NCI-H2029 treated with DMSO at 0.1 percent for 48 hours (cell line): ENCODE results near the gene EDC4.
"Not testable (repeated sequence)": the region's sequence is repeated elsewhere in the genome, so short reads cannot be mapped to it uniquely, and the experiment has no call there.

Source experiments
- DNase-seq: peaks from one replicate; lab custom pipeline; 2025; lab: John Stamatoyannopoulos, UW

EDC4 gene

DNA sequence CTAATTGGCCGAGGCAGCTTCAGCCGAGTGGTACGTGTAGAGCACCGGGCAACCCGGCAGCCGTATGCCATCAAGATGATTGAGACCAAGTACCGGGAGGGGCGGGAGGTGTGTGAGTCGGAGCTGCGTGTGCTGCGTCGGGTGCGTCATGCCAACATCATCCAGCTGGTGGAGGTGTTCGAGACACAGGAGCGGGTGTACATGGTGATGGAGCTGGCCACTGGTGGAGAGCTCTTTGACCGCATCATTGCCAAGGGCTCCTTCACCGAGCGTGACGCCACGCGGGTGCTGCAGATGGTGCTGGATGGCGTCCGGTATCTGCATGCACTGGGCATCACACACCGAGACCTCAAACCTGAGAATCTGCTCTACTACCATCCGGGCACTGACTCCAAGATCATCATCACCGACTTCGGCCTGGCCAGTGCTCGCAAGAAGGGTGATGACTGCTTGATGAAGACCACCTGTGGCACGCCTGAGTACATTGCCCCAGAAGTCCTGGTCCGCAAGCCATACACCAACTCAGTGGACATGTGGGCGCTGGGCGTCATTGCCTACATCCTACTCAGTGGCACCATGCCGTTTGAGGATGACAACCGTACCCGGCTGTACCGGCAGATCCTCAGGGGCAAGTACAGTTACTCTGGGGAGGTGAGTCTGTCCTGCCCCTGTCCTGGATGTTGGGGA lies 36.3 kb downstream of the EDC4 start:
- DNase-seq: no peak

DNA sequence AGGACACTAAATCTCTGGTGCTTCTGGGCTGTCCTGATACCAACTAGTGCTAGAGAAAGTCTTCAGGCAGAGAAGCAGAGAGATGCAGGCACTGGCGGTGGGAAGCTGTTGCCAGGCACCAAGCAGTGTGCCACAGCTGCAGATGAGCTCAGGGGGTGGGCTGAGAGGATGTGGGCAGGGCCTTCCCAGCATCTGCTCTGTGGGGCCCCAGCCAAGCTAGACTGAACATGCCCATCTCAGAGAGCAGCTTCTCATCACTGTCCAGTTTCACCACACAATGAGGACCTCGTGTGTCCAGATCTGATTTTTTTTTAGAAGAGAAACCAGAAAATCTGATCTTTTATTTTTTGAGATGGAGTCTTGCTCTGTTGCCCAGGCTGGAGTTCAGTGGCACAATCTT lies 37.3 kb downstream of the EDC4 start:
- no peak for DNase-seq

DNA sequence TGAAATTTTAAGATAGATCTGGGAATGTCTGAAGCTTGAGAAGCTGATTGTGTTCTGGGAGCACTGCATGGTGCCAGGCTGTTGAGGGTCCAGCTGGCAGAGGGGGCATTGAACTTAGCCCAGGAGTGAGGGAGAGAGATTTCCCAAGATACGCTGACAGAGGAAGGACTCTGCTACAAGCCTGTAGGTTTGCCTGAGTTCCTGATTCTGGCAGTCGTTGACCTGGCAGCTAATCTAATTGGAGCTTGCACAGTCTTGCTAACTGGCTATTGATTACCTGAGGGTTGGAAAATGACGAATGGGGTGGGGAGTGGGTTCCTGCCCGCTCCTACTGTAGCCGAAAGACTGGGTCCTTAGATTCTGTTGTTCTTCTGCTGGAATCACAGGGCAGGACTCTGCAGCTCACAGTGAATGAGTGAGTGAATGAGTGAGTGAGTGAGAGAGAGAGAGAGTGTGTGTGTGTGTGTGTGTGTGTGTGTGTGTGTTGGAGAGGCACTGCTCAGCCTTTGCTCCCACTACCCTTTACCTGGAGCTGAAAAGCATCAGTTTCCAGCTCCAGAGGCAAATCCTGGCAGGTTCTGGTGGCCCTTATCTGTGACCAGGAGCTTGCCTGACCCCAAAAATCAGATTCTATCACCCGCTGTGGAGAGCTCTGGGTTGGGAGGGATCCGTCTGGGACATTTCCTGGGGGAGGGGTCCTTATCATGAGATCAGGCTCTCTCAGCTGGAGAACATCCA lies 42.1 kb downstream of the EDC4 start:
- no peak for DNase-seq

DNA sequence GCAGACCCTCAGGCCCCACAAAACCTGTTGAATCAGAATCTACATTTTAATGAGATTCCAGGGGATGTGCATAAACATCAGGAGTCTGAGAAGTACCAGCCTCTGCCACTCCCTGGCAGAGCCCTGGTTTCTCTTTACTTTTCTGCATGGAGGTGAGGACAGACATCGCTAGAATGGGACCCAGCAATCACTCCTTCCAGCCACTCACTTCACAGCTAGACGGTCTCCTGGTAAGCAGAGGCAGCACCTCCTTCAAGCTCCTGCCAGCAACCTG lies 42.6 kb downstream of the EDC4 start:
- not testable (repeated sequence) for DNase-seq

DNA sequence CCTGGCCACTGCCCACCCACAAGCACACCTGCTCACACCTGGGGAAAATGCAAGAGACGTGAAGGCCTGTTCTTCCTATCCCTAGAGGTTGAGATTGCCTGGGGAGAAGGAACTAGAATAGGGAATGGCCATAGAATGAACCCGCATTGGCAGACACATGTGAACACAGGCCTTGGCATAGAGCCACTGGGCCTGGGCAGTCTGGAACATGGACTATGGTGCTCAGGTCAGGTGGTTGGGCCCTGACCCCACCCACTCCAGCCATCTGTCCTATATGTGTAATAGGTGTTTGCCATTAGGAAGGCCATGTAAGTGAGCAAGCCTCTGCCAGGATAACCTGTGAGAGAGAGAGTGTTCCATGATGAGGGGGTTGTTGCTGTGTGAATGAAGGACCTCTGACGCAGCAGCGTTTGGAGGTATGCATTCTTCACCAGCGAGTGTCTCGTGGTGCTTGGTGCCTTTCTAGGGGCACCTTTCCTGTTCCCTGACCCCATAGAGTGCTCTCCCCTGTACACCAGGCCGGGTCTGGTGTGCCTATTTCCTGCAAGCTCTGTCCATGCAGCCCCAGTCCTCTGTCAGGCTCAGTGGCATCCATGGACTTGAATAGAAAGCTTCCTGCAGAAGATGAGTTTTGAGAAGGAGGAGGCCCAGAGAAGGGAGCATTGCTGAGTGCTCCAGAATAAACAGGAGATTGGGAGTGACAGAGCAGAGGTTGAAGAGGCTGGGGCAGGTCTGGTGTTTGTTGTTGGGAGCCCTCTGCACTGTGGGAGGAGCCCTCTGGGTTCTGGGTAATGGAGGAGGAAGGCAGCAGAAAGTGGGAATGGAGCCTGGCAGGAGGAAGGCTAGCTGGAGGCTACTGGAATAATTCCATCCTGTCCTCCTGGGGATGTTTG lies 43.2 kb downstream of the EDC4 start:
- DNase-seq: peak; percentile 43

DNA sequence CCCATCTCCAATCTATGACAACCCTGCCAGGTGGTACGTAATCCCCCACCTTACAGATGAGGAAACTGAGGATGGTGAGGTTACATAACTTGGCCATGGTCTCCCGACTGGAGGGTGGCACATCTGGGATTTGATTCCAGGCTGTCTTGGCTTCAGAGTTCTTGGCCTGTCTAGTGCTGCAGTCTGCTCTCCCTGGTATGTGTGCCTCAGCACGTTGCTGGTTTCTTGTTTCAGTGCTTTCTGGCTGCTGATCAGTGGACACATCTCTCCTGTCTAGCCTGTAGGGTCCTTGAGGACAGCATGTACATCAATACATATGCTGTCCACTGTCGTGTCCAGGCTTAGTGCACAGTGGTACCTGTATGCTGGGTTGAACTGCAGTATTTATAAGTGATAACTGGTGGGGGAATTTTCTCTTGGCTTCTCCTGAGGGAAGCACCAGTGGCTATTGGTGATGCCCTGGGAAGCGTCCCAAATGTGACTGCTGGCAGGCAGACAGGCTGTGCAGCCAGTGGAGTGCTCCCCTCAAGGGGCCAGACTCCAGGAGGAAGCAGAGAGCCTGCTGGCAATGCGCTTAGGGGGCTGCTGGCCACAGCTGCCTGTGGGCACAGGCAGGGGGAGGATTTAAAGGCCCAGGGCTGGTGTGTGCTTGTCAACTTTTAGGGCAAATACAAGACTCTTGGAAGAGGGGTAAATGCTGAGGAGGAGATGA lies 44.4 kb downstream of the EDC4 start:
- DNase-seq: peak; percentile 27

DNA sequence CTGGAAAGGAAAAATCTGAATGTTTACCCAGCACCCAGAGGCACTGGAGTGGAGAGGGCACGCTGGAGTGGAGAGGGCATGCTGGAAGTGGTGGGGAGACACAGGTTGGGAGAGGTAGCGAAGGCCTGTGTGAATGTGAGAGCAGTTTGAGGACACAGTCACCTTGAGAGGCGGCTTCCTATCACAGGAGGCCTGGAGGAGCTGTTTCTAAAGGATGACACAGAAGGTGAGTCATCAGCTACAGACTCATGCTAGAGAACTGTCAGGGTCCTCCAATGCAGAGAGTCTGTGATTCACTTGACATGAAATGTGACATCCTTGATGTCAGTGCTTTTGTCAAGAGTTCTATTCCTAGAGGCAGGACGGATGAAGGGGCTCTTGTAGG lies 45.0 kb downstream of the EDC4 start:
- peak; percentile 34 for DNase-seq

DNA sequence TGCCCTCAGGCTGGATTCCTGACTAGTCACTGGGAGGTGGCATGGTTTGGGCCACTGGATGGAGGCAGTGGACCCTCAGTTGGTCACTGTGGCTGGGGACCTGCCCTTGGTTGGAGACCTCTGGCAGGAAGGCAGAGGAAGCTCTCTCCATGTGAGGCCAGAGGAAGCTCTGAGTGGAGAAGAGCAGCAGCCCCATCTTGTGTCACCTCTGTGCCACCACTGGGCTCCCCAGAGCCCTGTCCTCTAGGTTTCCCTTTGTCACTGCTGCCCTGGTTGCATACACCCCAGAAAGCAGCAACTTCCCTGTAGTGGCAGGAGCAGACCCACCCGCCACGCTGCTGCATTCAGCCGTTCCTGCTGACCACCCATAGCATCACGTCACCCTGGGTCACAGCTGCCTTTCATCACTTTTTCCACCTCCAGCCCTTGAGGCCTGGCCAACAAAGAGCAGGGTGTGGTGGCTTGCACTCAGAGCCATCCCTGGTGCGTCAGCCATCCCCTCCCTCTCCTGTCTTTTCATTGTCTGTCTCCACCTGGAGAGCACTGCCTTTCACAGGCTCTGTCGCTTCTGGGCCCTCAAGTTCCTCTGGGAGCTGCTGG lies 46.9 kb downstream of the EDC4 start:
- no peak for DNase-seq

DNA sequence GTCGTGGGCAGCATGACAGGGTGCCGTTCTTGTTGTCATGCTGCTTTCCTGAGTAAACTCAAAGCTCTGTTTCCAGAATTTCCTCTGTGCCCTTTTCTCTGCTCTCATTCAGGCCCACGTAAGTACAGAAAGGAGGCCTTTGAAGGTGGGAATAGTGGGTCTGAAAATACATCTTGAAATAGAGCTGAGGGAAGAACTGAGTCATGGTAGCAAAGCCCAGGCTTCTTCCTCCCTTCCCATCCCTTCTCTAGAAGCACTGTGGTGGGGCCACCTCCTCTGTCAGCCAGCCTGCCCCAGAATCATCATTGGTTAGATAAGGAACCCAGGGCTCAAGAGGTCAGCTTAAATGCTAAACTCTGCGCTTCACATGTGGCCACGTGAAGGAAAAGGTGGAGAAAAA lies 49.4 kb downstream of the EDC4 start:
- no peak for DNase-seq

DNA sequence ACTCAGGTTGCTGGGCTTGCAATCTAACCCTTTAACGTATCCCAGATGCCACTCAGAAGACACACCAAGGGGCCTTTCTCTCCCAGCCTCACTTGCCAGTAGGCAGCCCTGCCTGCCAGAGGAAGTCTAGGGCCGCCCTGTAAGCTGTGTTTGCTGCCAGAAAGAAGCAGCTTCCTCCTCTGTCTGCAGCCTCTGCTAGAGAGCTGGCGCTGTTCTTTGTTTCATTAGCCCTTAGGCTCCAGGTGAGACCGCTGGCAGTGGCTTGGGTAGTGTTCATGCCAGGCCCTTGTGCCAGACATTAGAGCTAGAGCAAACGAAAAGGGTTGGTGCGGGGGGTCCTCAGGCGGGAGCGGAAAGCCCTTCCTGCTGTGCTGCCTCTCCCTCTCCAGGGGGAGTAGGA lies 49.9 kb downstream of the EDC4 start:
- peak; percentile 73 for DNase-seq

DNA sequence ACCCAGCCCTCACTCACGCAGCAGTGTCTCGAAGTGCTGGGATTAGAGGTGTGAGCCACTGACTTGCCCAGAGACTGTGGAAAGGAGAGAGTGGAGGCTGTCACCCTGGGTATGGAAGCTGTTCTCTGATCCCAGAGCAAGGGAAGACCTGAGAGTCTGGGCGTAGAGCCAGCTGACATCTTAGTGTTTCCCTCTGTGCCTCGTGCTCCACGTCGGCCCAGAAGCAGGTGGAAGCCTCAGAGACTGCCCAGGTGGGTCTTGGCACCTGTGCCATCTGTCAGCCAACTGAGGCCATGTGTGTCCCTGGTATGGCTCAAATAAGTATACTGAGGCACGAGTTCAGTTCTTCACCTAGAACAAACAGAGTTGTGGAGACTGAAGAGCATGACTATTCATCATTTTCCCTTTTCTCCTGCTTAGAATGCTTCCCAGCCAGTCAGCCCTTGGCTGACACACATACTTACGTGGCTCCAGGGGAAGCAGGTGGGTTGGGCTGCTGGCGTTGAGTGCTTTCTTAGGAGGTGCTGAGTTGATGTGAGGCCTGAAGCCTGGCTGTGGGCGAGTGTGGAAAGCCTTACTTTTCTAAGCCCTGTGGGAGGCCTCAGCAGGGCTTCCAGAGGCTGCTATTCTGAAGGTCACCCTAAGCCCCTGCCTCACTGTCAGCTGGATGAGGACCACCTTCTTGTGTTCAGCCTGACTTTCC lies 50.7 kb downstream of the EDC4 start:
- DNase-seq: peak; percentile 49

DNA sequence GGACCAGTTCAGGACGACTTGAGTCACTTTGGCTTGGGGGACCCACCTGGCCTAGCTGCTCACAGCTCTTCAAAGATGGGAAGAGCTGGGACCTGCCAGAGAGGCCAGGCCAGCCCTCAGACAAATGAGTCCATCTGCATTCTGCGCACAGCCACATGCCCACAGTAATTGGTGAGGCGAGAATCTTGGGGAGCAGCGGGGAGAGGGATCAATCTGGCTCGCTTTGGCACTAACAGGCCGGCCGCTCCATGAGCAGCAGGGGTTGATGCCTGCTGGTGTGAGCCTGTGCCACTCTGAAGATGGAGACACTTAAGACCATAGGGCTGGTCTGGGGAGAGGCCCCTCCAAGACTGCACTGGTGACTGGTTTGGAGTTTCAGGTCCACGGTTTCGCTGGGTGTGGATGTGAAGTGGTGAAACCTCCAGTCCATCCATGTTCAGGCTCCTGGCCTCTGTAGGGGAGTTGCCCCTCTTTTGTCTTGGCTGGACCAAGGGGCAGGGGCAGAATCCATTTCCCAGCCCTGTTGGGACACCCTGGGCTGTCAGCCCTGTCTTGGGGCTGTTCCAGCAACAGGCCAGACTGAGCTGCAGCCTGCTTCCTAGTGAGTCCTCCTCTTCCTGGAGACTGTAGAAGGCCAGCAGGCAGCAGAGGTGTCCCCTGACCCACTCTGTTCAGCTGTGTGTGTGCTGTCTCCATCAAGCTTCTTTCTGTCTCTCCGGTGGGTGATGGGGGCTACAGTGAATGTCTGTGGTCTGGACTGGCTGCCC lies 51.5 kb downstream of the EDC4 start:
- DNase-seq: no peak

DNA sequence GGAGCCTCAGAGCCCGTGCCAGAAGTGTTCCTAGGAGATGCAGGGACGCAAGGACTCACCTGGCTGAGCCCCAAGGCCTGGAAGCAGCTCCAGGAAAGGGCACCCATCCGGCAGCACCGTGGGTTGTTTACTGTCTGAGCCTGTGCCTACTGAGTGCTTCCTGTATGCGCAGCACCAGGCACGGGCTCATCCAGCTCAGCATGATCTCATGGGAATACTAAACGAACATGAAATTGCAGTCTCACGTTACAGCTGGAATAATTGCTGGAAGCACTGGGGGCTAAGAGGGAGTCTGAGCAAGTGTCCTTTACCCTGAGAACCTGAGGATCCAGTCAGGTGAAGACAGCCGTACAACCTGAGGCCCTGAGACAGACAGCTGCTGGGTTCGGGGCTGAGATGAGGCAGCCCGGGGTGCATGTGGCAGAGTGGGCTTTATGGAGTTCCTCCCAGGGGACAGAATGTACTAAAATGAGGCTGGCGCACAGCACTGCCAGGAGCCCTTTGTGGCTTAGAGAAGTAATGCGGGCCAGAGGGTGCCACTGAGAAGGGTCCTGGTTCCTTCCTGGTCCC lies 53.4 kb downstream of the EDC4 start:
- peak; percentile 71 for DNase-seq

DNA sequence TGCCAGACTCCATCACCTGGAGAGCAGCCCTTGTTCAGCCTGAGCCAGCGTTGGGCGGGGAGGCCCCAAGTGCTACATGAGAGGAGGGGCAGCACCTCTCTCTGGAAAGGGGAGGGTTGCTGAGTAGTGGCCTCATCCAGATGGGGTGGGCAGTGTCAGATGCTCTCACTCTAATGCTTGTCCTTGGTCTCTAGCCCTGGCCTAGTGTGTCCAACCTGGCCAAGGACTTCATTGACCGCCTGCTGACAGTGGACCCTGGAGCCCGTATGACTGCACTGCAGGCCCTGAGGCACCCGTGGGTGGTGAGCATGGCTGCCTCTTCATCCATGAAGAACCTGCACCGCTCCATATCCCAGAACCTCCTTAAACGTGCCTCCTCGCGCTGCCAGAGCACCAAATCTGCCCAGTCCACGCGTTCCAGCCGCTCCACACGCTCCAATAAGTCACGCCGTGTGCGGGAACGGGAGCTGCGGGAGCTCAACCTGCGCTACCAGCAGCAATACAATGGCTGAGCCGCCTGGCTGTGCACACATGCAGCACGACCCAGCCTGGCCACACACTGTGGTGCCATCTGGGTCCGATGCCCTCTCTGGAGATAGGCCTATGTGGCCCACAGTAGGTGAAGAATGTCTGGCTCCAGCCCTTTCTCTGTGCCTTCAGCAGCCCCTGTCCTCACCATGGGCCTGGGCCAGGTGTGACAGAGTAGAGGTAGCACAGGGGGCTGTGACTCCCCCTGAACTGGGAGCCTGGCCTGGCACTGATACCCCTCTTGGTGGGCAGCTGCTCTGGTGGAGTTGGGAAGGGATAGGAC lies 54.5 kb downstream of the EDC4 start:
- no peak for DNase-seq

DNA sequence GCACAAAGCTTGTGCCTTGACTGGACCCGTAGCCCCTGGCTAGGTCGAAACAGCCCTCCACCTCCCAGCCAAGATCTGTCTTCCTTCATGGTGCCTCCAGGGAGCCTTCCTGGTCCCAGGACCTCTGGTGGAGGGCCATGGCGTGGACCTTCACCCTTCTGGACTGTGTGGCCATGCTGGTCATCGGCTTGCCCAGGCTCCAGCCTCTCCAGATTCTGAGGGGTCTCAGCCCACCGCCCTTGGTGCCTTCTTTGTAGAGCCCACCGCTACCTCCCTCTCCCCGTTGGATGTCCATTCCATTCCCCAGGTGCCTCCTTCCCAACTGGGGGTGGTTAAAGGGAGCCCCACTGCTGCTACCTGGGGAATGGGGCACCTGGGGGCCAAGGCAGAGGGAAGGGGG lies 55.3 kb downstream of the EDC4 start:
- no peak for DNase-seq

DNA sequence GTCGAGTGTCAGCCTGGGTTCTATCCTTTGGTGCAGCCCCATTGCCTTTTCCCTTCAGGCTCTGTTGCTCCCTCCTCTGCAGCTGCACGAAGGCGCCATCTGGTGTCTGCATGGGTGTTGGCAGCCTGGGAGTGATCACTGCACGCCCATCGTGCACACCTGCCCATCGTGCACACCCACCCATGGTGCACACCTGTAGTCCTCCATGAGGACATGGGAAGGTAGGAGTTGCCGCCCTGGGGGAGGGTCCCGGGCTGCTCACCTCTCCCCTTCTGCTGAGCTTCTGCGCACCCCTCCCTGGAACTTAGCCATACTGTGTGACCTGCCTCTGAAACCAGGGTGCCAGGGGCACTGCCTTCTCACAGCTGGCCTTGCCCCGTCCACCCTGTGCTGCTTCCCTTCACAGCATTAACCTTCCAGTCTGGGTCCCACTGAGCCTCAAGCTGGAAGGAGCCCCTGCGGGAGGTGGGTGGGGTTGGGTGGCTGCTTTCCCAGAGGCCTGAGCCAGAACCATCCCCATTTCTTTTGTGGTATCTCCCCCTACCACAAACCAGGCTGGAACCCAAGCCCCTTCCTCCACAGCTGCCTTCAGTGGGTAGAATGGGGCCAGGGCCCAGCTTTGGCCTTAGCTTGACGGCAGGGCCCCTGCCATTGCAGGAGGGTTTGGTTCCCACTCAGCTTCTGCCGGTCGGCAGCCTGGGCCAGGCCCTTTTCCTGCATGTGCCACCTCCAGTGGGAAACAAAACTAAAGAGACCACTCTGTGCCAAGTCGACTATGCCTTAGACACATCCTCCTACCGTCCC lies 55.9 kb downstream of the EDC4 start:
- no peak for DNase-seq

DNA sequence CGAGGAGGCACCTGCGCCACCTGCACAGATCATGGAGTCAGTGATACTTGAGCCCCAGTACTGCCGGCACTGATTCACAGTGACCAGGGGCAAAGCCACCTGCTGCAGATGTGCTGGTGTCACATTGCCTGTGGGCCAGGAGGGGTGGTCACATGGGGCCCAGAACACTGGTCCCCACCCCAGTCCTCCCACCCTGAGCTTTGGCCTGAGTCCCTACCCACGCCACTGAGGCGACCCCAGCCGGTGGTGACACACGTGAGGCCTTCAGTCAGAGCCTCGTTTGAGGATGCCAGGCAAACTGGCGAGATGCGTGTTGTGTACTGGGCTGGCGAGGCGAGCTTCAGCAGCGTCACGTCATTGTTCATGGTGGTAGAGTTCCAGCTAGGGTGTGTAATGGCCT lies 57.3 kb downstream of the EDC4 start:
- DNase-seq: no peak

DNA sequence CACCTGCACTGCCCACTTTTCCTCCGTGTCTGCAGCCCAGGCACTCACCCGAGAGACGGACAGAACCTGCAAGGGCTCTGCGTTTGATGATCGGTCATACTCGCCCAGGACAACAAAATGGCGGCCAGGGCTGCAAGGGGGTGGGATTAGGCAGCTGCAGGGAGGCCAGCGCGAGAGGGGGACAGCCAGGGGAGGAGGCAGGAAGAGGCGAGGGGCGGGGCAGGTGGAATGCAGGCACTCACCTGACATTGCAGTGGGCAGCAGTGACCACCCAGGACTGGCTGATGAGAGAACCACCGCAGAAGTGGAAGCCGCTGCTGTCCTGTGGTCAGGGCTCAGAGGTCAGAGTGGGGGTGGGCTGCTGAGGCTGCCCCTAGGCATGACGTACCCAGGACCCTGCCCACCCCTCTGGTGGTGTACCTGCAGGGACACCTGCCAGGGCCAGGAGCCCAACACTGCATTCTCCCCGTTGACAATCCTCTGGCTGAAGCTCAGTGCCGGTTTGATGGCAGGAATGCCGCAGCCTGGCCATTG lies 57.9 kb downstream of the EDC4 start:
- DNase-seq: no peak
